CD14-positive monocyte (primary cell): ENCODE measurements around the gene HBQ1. TPM values are rescaled to one million over a fixed set of nuclear protein-coding genes. Genes with fewer than 3 reads are reported as not detected.

Experiments
- DNase-seq, 3 donors: peaks; one replicate each; pipeline ENCODE4 v3.0.0-alpha.2; 2011 to 2022
- H2AFZ ChIP-seq: 2 replicates; pipeline ENCODE4 v1.6.0; 2012; ENCODE audit warnings: mild to moderate bottlenecking, low read depth, low read length, inconsistent platforms; ENCODE audit not compliant: insufficient read depth, poor library complexity, severe bottlenecking
- H3K27ac ChIP-seq, 2 donors: 1 replicate in 1 of 2; 2 replicates in 1 of 2; pipeline ENCODE4 v1.5.1; 2012 to 2013; ENCODE audit warnings: low read length in 2 of 2, control low read depth in 1 of 2, inconsistent platforms in 1 of 2, low read depth in 1 of 2, mild to moderate bottlenecking in 1 of 2
- H3K27me3 ChIP-seq, 2 donors: one replicate each; pipeline versions ENCODE4 v1.6.0 to v1.6.1; 2011 to 2013; ENCODE audit warnings: low read length in 2 of 2; ENCODE audit not compliant: control insufficient read depth in 2 of 2, insufficient read depth in 2 of 2
- H3K36me3 ChIP-seq, 2 donors: replicated peaks in 1 of 2; 1 replicate in 1 of 2; 2 replicates in 1 of 2; pipeline versions ENCODE4 v1.5.1 to v1.6.1; 2012 to 2013; ENCODE audit warnings: low read length in 2 of 2, control low read depth in 1 of 2, inconsistent platforms in 1 of 2, mild to moderate bottlenecking in 1 of 2; ENCODE audit not compliant: insufficient read depth in 2 of 2, control insufficient read depth in 1 of 2
- H3K4me1 ChIP-seq, 2 donors: 1 replicate in 1 of 2; 2 replicates in 1 of 2; pipeline versions ENCODE4 v1.5.1 to v1.6.1; 2012 to 2013; ENCODE audit warnings: low read length in 2 of 2, control low read depth in 1 of 2, inconsistent platforms in 1 of 2, mild to moderate bottlenecking in 1 of 2, moderate library complexity in 1 of 2; ENCODE audit not compliant: insufficient read depth in 2 of 2, control insufficient read depth in 1 of 2
- H3K4me2 ChIP-seq: replicated peaks from 2 replicates; pipeline ENCODE3; 2012; ENCODE audit warnings: low read length, moderate library complexity, mild to moderate bottlenecking; ENCODE audit not compliant: poor library complexity, severe bottlenecking; ENCODE audit errors: extremely low read depth
- H3K4me3 ChIP-seq, 3 experiments: fragments of 200-600 bp in 1 of 3; sonication (generic) in 1 of 3; replicated peaks in 1 of 3; 1 replicate in 2 of 3; 2 replicates in 1 of 3; pipeline ENCODE4 v1.5.1; 2011 to 2013; ENCODE audit warnings: low read length in 3 of 3, mild to moderate bottlenecking in 3 of 3, control low read depth in 2 of 3, low read depth in 2 of 3, inconsistent platforms in 1 of 3, moderate library complexity in 1 of 3
- H3K79me2 ChIP-seq: 2 replicates; pipeline ENCODE4 v1.6.0; 2012; ENCODE audit warnings: mild to moderate bottlenecking, control low read depth, inconsistent platforms, low read length, moderate library complexity; ENCODE audit not compliant: insufficient read depth
- H3K9ac ChIP-seq: 2 replicates; pipeline ENCODE4 v1.6.0; 2017; ENCODE audit warnings: low read length, mild to moderate bottlenecking; ENCODE audit not compliant: insufficient read depth, poor library complexity, severe bottlenecking
- H3K9me3 ChIP-seq, 2 donors: replicated peaks in 1 of 2; 1 replicate in 1 of 2; 2 replicates in 1 of 2; pipeline versions ENCODE4 v1.5.1 to v1.6.1; 2012 to 2013; ENCODE audit warnings: low read length in 2 of 2, control low read depth in 1 of 2; ENCODE audit not compliant: control insufficient read depth in 1 of 2, insufficient read depth in 1 of 2
- H4K20me1 ChIP-seq: 2 replicates; pipeline ENCODE4 v1.6.0; 2012; ENCODE audit warnings: mild to moderate bottlenecking, low read length, control low read depth, moderate library complexity; ENCODE audit not compliant: insufficient read depth
- H3K27ac Mint-ChIP-seq, 7 donors: one replicate each; pipeline ENCODE4 v1.8.0; 2020; ENCODE audit warnings: mild to moderate bottlenecking in 7 of 7, mixed read lengths in 7 of 7, moderate library complexity in 6 of 7, inconsistent platforms in 2 of 7
- H3K27me3 Mint-ChIP-seq, 3 donors: one replicate each; pipeline ENCODE4 v1.8.0; 2021 to 2022; ENCODE audit warnings: low read depth in 3 of 3, mild to moderate bottlenecking in 3 of 3, mixed read lengths in 3 of 3, moderate library complexity in 3 of 3, inconsistent platforms in 1 of 3
- H3K36me3 Mint-ChIP-seq, 2 donors: one replicate each; pipeline ENCODE4 v1.8.0; 2020; ENCODE audit warnings: mixed read lengths in 2 of 2, inconsistent platforms in 1 of 2, mild to moderate bottlenecking in 1 of 2
- H3K4me1 Mint-ChIP-seq: one replicate; pipeline ENCODE4 v1.8.0; 2020; ENCODE audit warnings: mild to moderate bottlenecking, mixed read lengths
- H3K4me3 Mint-ChIP-seq, 2 donors: one replicate each; pipeline ENCODE4 v1.8.0; 2020; ENCODE audit warnings: mild to moderate bottlenecking in 2 of 2, mixed read lengths in 2 of 2, moderate library complexity in 1 of 2
- H3K9me3 Mint-ChIP-seq, 7 donors: one replicate each; pipeline ENCODE4 v1.8.0; 2020 to 2022; ENCODE audit warnings: mixed read lengths in 7 of 7, mild to moderate bottlenecking in 6 of 7, moderate library complexity in 6 of 7, inconsistent platforms in 2 of 7
- WGBS: methylation state at CpG from one replicate; pipeline ENCODE4 v1.1.5; 2013; ENCODE audit warnings: missing lambda C conversion rate; ENCODE audit not compliant: insufficient coverage; 5-methylcytosine and 5-hydroxymethylcytosine counted together
- intact Hi-C, 2 donors: fragments of 100-400 bp; cut with micrococcal nuclease; formaldehyde crosslinking; loops; one replicate each; pipeline versions ENCODE4 v1.15.0 to v1.15.1; 2023
- polyA plus RNA-seq, 3 donors: library from polyadenylated mRNA; depleted of rRNA in 1 of 3; unstranded in 2 of 3; stranded (reverse) in 1 of 3; fragments of 300-500 nt in 2 of 3; fragments of >200 nt in 1 of 3; fragmentation: Illumina TruSeq in 2 of 3; gene quantifications; 1 replicate in 2 of 3; 2 replicates in 1 of 3; pipeline ENCODE4 v1.2.3, GENCODE V29; 2012 to 2021
- TF ChIP-seq, protein P1 (sequence below): fragments of 200-600 bp; IDR thresholded peaks from one replicate; pipeline ENCODE4 v1.8.0; 2022; ENCODE audit warnings: antibody characterized with exemption, mild to moderate bottlenecking

Gene HBQ1
- polyA plus RNA-seq, 3 donors: not detected

DNA sequence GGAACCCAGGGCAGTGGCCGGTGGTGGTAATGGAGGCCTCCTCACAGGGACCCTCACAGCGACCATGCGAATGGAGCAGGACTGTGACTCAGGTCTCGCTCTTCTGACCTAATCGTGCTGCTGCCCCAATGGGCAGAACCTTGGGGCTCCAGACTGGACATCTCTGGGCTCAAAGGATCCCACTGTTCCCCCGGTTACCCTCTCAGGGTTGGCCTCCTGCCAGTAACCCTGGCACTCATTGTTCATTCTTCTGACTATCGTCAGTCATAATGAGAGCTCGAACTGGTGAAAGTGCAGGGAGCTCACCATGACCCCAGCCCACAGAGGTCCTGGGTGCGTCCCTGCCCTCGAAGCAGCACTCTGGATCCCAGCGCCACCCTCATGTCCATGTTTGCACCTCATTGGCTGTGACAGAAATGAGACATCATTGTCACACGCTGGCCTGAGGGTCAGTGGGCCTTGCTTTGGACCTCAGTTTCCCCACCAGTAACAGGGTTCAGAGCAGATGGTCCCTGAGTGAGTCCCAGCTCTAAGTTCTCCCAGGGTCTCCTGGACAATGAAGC lies 37.8 kb upstream of the HBQ1 start:
- no peaks in the 10 kb centered on the region for H3K36me3 ChIP-seq
- no peak overlapping the region for H2AFZ ChIP-seq
- no peak overlapping the region for H3K9ac ChIP-seq
- Mint-ChIP-seq H3K9me3 (peaks cover 0 to 4% (median 0%) of the 10 kb centered on the region in 7 donors), H3K4me3 (no peak overlapping the region), H3K36me3 (no peaks in the 10 kb centered on the region), H3K27ac (no peak overlapping the region), H3K4me1 (peaks cover 6% of the 10 kb centered on the region), H3K27me3 (peaks cover 7 to 15% (median 14%) of the 10 kb centered on the region in 3 donors)
- no peak overlapping the region for H3K4me2 ChIP-seq
- DNase-seq: no peak
- no peak overlapping the region for H3K27ac ChIP-seq
- H4K20me1 ChIP-seq: no peaks in the 10 kb centered on the region
- intact Hi-C loops: no loop called here
- H3K4me3 ChIP-seq: no peak overlapping the region
- peaks cover 0 to 3% of the 10 kb centered on the region in 2 donors for H3K27me3 ChIP-seq
- peaks cover 5 to 6% of the 10 kb centered on the region in 2 donors for H3K4me1 ChIP-seq
- TF ChIP-seq, protein P1, sequence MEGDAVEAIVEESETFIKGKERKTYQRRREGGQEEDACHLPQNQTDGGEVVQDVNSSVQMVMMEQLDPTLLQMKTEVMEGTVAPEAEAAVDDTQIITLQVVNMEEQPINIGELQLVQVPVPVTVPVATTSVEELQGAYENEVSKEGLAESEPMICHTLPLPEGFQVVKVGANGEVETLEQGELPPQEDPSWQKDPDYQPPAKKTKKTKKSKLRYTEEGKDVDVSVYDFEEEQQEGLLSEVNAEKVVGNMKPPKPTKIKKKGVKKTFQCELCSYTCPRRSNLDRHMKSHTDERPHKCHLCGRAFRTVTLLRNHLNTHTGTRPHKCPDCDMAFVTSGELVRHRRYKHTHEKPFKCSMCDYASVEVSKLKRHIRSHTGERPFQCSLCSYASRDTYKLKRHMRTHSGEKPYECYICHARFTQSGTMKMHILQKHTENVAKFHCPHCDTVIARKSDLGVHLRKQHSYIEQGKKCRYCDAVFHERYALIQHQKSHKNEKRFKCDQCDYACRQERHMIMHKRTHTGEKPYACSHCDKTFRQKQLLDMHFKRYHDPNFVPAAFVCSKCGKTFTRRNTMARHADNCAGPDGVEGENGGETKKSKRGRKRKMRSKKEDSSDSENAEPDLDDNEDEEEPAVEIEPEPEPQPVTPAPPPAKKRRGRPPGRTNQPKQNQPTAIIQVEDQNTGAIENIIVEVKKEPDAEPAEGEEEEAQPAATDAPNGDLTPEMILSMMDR: no peak
- H3K9me3 ChIP-seq: no peaks in the 10 kb centered on the region
- peaks cover 6% of the 10 kb centered on the region for H3K79me2 ChIP-seq
- 90% methylated on average over 12 of the region's 12 CpGs for WGBS

DNA sequence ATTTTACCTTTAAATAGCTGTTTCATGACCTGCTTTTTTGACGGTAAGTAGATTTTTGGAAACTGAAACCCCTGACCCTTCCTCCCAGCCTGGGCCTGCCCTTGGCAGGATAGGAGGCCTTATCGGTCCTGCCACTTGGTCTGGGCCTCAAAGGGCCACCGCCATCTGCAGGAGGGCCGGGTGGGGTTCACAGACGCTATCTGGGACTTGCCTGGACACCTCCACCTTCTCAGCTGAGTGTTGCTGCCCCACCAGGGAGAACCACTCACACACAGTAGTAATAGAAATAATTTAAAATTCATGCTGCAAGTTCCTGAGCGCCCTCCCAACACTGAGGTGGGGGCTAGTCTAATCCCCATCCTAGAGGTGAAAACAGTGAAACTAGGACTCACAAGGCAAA lies 37.2 kb upstream of the HBQ1 start:
- WGBS: 82% methylated on average over 3 of the region's 6 CpGs
- no peak overlapping the region for H3K4me3 Mint-ChIP-seq
- H3K36me3 Mint-ChIP-seq: no peaks in the 10 kb centered on the region
- peaks cover 7 to 20% (median 14%) of the 10 kb centered on the region in 3 donors for H3K27me3 Mint-ChIP-seq
- H3K4me1 Mint-ChIP-seq: peaks cover 2% of the 10 kb centered on the region
- H3K9me3 Mint-ChIP-seq: peaks cover 0 to 4% (median 0%) of the 10 kb centered on the region in 7 donors
- no peaks in the 10 kb centered on the region for H3K9me3 ChIP-seq
- H3K9ac ChIP-seq: no peak overlapping the region
- H3K4me2 ChIP-seq: no peak overlapping the region
- H3K4me3 ChIP-seq: no peak overlapping the region
- peaks cover 0 to 3% of the 10 kb centered on the region in 2 donors for H3K27me3 ChIP-seq
- DNase-seq: no peak
- TF ChIP-seq, protein P1: no peak
- H3K36me3 ChIP-seq: no peaks in the 10 kb centered on the region
- no peak overlapping the region for H2AFZ ChIP-seq
- peaks cover 0 to under 1% of the 10 kb centered on the region in 2 donors for H3K4me1 ChIP-seq
- intact Hi-C loops: no loop called here
- H3K27ac ChIP-seq: no peak overlapping the region
- no peaks in the 10 kb centered on the region for H4K20me1 ChIP-seq
- no peak overlapping the region for H3K27ac Mint-ChIP-seq
- H3K79me2 ChIP-seq: peaks cover under 1% of the 10 kb centered on the region
